GM12874 (cell line): Measurements from ENCODE around the gene MGAT4B.

Source experiments
- CTCF ChIP-seq: IDR thresholded peaks from 2 replicates; pipeline ENCODE4 v1.5.1; 2011; ENCODE audit warnings: low read depth, mild to moderate bottlenecking, control low read depth, low read length, moderate library complexity; ENCODE audit not compliant: insufficient read depth

The MGAT4B gene

GRCh38 chr5:179830818-179831468, 24.3 kb upstream of the MGAT4B start:
- no peak for TF ChIP-seq CTCF

GRCh38 chr5:179829732-179830435, 23.2 kb upstream of the MGAT4B start:
- TF ChIP-seq CTCF: no peak

GRCh38 chr5:179828756-179829421, 22.2 kb upstream of the MGAT4B start:
- no peak for TF ChIP-seq CTCF

GRCh38 chr5:179827680-179828079, 21.0 kb upstream of the MGAT4B start:
- TF ChIP-seq CTCF: no peak

GRCh38 chr5:179825655-179826182, 19.1 kb upstream of the MGAT4B start:
- TF ChIP-seq CTCF: no peak

- no peak for TF ChIP-seq CTCF
Observed at GRCh38 chr5:179824745-179825112, 18.1 kb upstream of the MGAT4B start.

- no peak for TF ChIP-seq CTCF
Observed at GRCh38 chr5:179823937-179824744, 17.5 kb upstream of the MGAT4B start.
